ENCODE results near the gene ARHGEF2.

- no peak for TF ChIP-seq CTCF (conservative IDR thresholded peaks at IDR 0.05; ENCODE audit: low read length)
- no peak for TF ChIP-seq EZH2phosphoT487 (IDR thresholded peaks at IDR 0.05; ENCODE audit: borderline replicate concordance, low read depth, low read length)
Measured at GRCh38 chr1:155975375-155976061, 2.8 kb downstream of the ARHGEF2 start.
